Erythroblast (primary cell): ENCODE measurements around the gene SEPHS1.

ENCODE experiments used
- GATA1 ChIP-seq: IDR thresholded peaks from 2 replicates; pipeline ENCODE4 v1.6.1; 2011; ENCODE audit warnings: low read depth, mild to moderate bottlenecking, control low read depth, low read length, moderate library complexity
- POLR2A ChIP-seq: IDR thresholded peaks from 2 replicates; pipeline ENCODE4 v1.6.1; 2011; ENCODE audit warnings: mild to moderate bottlenecking, low read length

- TF ChIP-seq POLR2A (no peak), GATA1 (no peak)
These were observed 1.6 kb upstream of the SEPHS1 start for GRCh38 chr10:13349463-13350274.
